Endodermal cell (in vitro differentiated cells): ENCODE data around the gene ZNF831. TPM values are rescaled to one million over a fixed set of nuclear protein-coding genes. Genes with fewer than 3 reads are reported as not detected.

Source experiments
- DNase-seq: peaks from one replicate; pipeline ENCODE4 v3.0.0-alpha.2; 2017
- H3K27ac ChIP-seq: 2 replicates; pipeline ENCODE4 v1.5.1; 2013; ENCODE audit warnings: mild to moderate bottlenecking, low read depth, low read length, moderate library complexity
- H3K27me3 ChIP-seq: 2 replicates; pipeline ENCODE4 v1.6.1; 2013; ENCODE audit warnings: mild to moderate bottlenecking, low read length, moderate library complexity; ENCODE audit not compliant: insufficient read depth, control insufficient read depth, poor library complexity, severe bottlenecking
- H3K36me3 ChIP-seq: 2 replicates; pipeline ENCODE4 v1.7.0; 2013; ENCODE audit warnings: mild to moderate bottlenecking, low read length, moderate library complexity; ENCODE audit not compliant: control insufficient read depth, insufficient read depth
- H3K4me1 ChIP-seq: one replicate; pipeline ENCODE4 v1.7.0; 2013; ENCODE audit warnings: low read length; ENCODE audit not compliant: control insufficient read depth, insufficient read depth
- H3K4me3 ChIP-seq: 2 replicates; pipeline ENCODE4 v1.5.1; 2013; ENCODE audit warnings: mild to moderate bottlenecking, low read length, moderate library complexity
- H3K9ac ChIP-seq: 2 replicates; pipeline ENCODE4 v1.6.1; 2013; ENCODE audit warnings: mild to moderate bottlenecking, low read length, moderate library complexity; ENCODE audit not compliant: poor library complexity, severe bottlenecking; ENCODE audit errors: extremely low read depth
- H3K9me3 ChIP-seq: 2 replicates; pipeline ENCODE4 v1.6.1; 2013; ENCODE audit warnings: mild to moderate bottlenecking, low read length, moderate library complexity; ENCODE audit not compliant: control insufficient read depth
- H3K27ac Mint-ChIP-seq: 2 replicates; pipeline ENCODE4 v1.8.0; 2020; ENCODE audit warnings: mixed read lengths
- H3K27me3 Mint-ChIP-seq: 2 replicates; pipeline ENCODE4 v1.8.0; 2021; ENCODE audit warnings: mild to moderate bottlenecking, mixed read lengths; ENCODE audit not compliant: insufficient read depth
- H3K36me3 Mint-ChIP-seq: 2 replicates; pipeline ENCODE4 v1.8.0; 2020; ENCODE audit warnings: low read depth, mixed read lengths
- H3K4me1 Mint-ChIP-seq: 2 replicates; pipeline ENCODE4 v1.8.0; 2020; ENCODE audit warnings: mixed read lengths
- H3K4me3 Mint-ChIP-seq: 2 replicates; pipeline ENCODE4 v1.8.0; 2020; ENCODE audit warnings: mild to moderate bottlenecking, moderate library complexity, mixed read lengths
- H3K9me3 Mint-ChIP-seq: 2 replicates; pipeline ENCODE4 v1.8.0; 2020; ENCODE audit warnings: mild to moderate bottlenecking, mixed read lengths
- CTCF ChIP-seq: fragments of 200-600 bp; sonication (generic); conservative IDR thresholded peaks from 2 replicates; pipeline ENCODE4 v1.5.0; 2021; ENCODE audit warnings: antibody characterized with exemption, mild to moderate bottlenecking
- WGBS, 2 experiments: methylation state at CpG; one replicate each; pipeline versions ENCODE4 v1.1.5 to v1.1.7; 2013; ENCODE audit warnings: missing lambda C conversion rate in 2 of 2, mixed read lengths in 1 of 2; ENCODE audit not compliant: insufficient coverage in 1 of 2, insufficient read length in 1 of 2; 5-methylcytosine and 5-hydroxymethylcytosine counted together
- total RNA-seq, 2 donors: library from RNA; stranded (reverse); fragmentation: NEBNext Ultra II Directional in 1 of 2; extraction: Animal tissue kit (Norgen Biotek cat#: 25700) in 1 of 2; gene quantifications; 2 replicates in 1 of 2; 3 replicates in 1 of 2; pipeline ENCODE4 v1.2.1, GENCODE V29; 2021

Gene ZNF831
- total RNA-seq, 2 donors from 2014 or later, result not detected

GRCh38 chr20:59135093-59135492 lies 28.5 kb upstream of the ZNF831 start:
- no peak overlapping the region for H3K27ac Mint-ChIP-seq
- peaks cover 6% of the 10 kb centered on the region for H3K27me3 Mint-ChIP-seq
- Histone ChIP-seq H3K9me3 (peaks cover 11% of the 10 kb centered on the region), H3K4me1 (no peaks in the 10 kb centered on the region), H3K4me3 (no peak overlapping the region), H3K9ac (no peak overlapping the region), H3K27ac (no peak overlapping the region), H3K27me3 (no peaks in the 10 kb centered on the region), H3K36me3 (no peaks in the 10 kb centered on the region)
- WGBS, 2 experiments, result 57 to 97% methylated on average over 1 to 3 of the region's 3 CpGs
- peaks cover 26% of the 10 kb centered on the region for H3K9me3 Mint-ChIP-seq
- H3K4me1 Mint-ChIP-seq, result peaks cover 19% of the 10 kb centered on the region
- peaks cover 2% of the 10 kb centered on the region for H3K36me3 Mint-ChIP-seq
- no peak for TF ChIP-seq CTCF
- no peak overlapping the region for H3K4me3 Mint-ChIP-seq
- no peak for DNase-seq

- H3K27ac Mint-ChIP-seq, result no peak overlapping the region
- no peak for TF ChIP-seq CTCF
These were observed 27.6 kb upstream of the ZNF831 start for GRCh38 chr20:59136027-59136426.

GRCh38 chr20:59137532-59137931 lies 26.1 kb upstream of the ZNF831 start:
- H3K9ac ChIP-seq, result no peak overlapping the region
- Mint-ChIP-seq H3K27ac (no peak overlapping the region), H3K9me3 (peaks cover 30% of the 10 kb centered on the region), H3K36me3 (peaks cover 2% of the 10 kb centered on the region), H3K4me1 (no peaks in the 10 kb centered on the region), H3K4me3 (no peak overlapping the region), H3K27me3 (peaks cover 6% of the 10 kb centered on the region)
- no peak for DNase-seq
- no peaks in the 10 kb centered on the region for H3K36me3 ChIP-seq
- H3K27me3 ChIP-seq, result no peaks in the 10 kb centered on the region
- 83% methylated on average over 1 of the region's 1 CpG; no CpG with 5 or more reads in 1 of the 2 experiments for WGBS, 2 experiments
- H3K27ac ChIP-seq, result no peak overlapping the region
- peaks cover 11% of the 10 kb centered on the region for H3K9me3 ChIP-seq
- no peak overlapping the region for H3K4me3 ChIP-seq
- no peak for TF ChIP-seq CTCF
- no peaks in the 10 kb centered on the region for H3K4me1 ChIP-seq

More at GRCh38 chr20:59136027-59136426, 27.6 kb upstream of the ZNF831 start:
- 75 to 90% methylated on average over 3 of the region's 3 CpGs for WGBS, 2 experiments
- Mint-ChIP-seq H3K36me3 (peaks cover 2% of the 10 kb centered on the region), H3K27me3 (peaks cover 6% of the 10 kb centered on the region), H3K9me3 (peaks cover 26% of the 10 kb centered on the region), H3K4me3 (no peak overlapping the region), H3K4me1 (peaks cover 11% of the 10 kb centered on the region)
- Histone ChIP-seq H3K27ac (no peak overlapping the region), H3K36me3 (no peaks in the 10 kb centered on the region), H3K27me3 (no peaks in the 10 kb centered on the region), H3K9ac (no peak overlapping the region), H3K9me3 (peaks cover 11% of the 10 kb centered on the region), H3K4me3 (no peak overlapping the region), H3K4me1 (no peaks in the 10 kb centered on the region)
- no peak for DNase-seq
